K562 (cell line): ENCODE data around the gene PGGHG. TPM values are rescaled to one million over a fixed set of nuclear protein-coding genes. Genes with fewer than 3 reads are reported as not detected.
"Not testable (repeated sequence)": the region's sequence is repeated elsewhere in the genome, so short reads cannot be mapped to it uniquely, and the experiment has no call there.

ENCODE experiments used
- ATAC-seq: fragments of 200-7000 bp; cut with Tn5 transposase; 3 replicates; pipeline ENCODE4 v1.9.1; 2020; ENCODE audit warnings: moderate library complexity
- BruUV-seq: library from RNA; stranded (reverse); fragments of 400-500 nt; replicated peaks from 2 replicates; lab custom pipeline; 2021; lab: Mats Ljungman, UMichigan
- CTCF ChIA-PET: fragments of 300-600 bp; formaldehyde crosslinking; extraction: SDS; loops from one replicate; lab custom pipeline; 2021; ENCODE audit warnings: low intra/inter-chr PET ratio; lab: Yijun Ruan, JAX
- POLR2A ChIA-PET: fragments of 300-600, 350-650 bp; sonication (Branson Sonifier 250); formaldehyde crosslinking; extraction: SDS; loops from one replicate; lab custom pipeline; 2021; ENCODE audit warnings: antibody characterized with exemption, inconsistent platforms; lab: Yijun Ruan, JAX
- DNase-seq, 4 experiments: peaks; one replicate each; pipeline versions ENCODE4 v3.0.0 to v3.0.0-alpha.2; 2011 to 2018; ENCODE audit warnings: low spot score in 3 of 4, mixed read lengths in 3 of 4; ENCODE audit errors: extremely low read depth in 1 of 4
- FAIRE-seq: peaks from 2 replicates; lab custom pipeline; 2011; peaks lifted over from hg19 to GRCh38; lab: Jason Lieb, UNC
- H2AFZ ChIP-seq: 2 replicates; pipeline ENCODE4 v1.6.0; 2011; ENCODE audit warnings: low read depth, low read length, control low read depth, inconsistent platforms
- H3K27ac ChIP-seq: fragments of 200-600 bp; 3 replicates; pipeline ENCODE4 v1.8.0; 2011; ENCODE audit warnings: low read depth, mild to moderate bottlenecking, control low read depth, inconsistent platforms, low read length, moderate library complexity, mixed read lengths; ENCODE audit errors: extremely low read depth
- H3K27me3 ChIP-seq, 2 experiments: fragments of 300-600 bp in 1 of 2; 2 replicates in 1 of 2; 3 replicates in 1 of 2; pipeline versions ENCODE4 v1.6.0 to v1.8.0; 2011; ENCODE audit warnings: inconsistent platforms in 2 of 2, low read length in 2 of 2, mild to moderate bottlenecking in 1 of 2, mixed read lengths in 1 of 2, moderate library complexity in 1 of 2; ENCODE audit not compliant: control insufficient read depth in 2 of 2, insufficient read depth in 2 of 2
- H3K36me3 ChIP-seq: fragments of 300-600 bp; 3 replicates; pipeline ENCODE4 v1.8.0; 2011; ENCODE audit warnings: mild to moderate bottlenecking, low read length, inconsistent platforms; ENCODE audit not compliant: control insufficient read depth, insufficient read depth
- H3K4me1 ChIP-seq, 2 experiments: fragments of 200-600 bp in 1 of 2; replicated peaks in 1 of 2; 2 replicates in 1 of 2; 3 replicates in 1 of 2; pipeline versions ENCODE4 v1.5.1 to v1.8.0; 2011; ENCODE audit warnings: inconsistent platforms in 2 of 2, low read length in 2 of 2, mild to moderate bottlenecking in 1 of 2, mixed read lengths in 1 of 2, moderate library complexity in 1 of 2; ENCODE audit not compliant: control insufficient read depth in 2 of 2, insufficient read depth in 2 of 2
- H3K4me2 ChIP-seq: 2 replicates; pipeline ENCODE4 v1.6.1; 2011; ENCODE audit warnings: low read length, control low read depth, inconsistent platforms, mixed read lengths; ENCODE audit not compliant: insufficient read depth
- H3K4me3 ChIP-seq: fragments of 200-600 bp; sonication (generic), shearing (Covaris generic); 2 replicates; pipeline ENCODE4 v1.5.1; 2016; ENCODE audit warnings: control low read depth, inconsistent platforms
- H3K79me2 ChIP-seq: fragments of 200-600 bp; 3 replicates; pipeline ENCODE4 v1.8.0; 2011; ENCODE audit warnings: low read length, inconsistent platforms; ENCODE audit not compliant: control insufficient read depth, insufficient read depth
- H3K9ac ChIP-seq, 2 experiments: 2 replicates each; pipeline versions ENCODE4 v1.6.0 to v1.6.1; 2011; ENCODE audit warnings: low read depth in 2 of 2, low read length in 2 of 2, control low read depth in 1 of 2, inconsistent platforms in 1 of 2, mild to moderate bottlenecking in 1 of 2, mixed read lengths in 1 of 2; ENCODE audit not compliant: insufficient read depth in 1 of 2
- H3K9me1 ChIP-seq: one replicate; pipeline ENCODE4 v1.6.0; 2011; ENCODE audit warnings: inconsistent platforms, mild to moderate bottlenecking, low read length, moderate library complexity; ENCODE audit not compliant: control insufficient read depth, insufficient read depth
- H3K9me3 ChIP-seq: replicated peaks from 2 replicates; pipeline ENCODE4 v1.5.1; 2011; ENCODE audit warnings: low read depth, low read length, inconsistent platforms; ENCODE audit not compliant: control insufficient read depth, insufficient read depth
- H4K20me1 ChIP-seq: replicated peaks from 2 replicates; pipeline ENCODE4 v1.6.1; 2011; ENCODE audit warnings: low read length, inconsistent platforms, mixed read lengths; ENCODE audit not compliant: control insufficient read depth, insufficient read depth
- GABPA ChIP-seq: fragments of 200-800 bp; sonication (Bioruptor generic); conservative IDR thresholded peaks from 2 replicates; pipeline ENCODE4 v1.6.1; 2016; ENCODE audit warnings: low read depth, missing genetic modification characterization, missing compliant biosample characterization
- WGBS: fragments of 100-300 bp; shearing (Covaris generic); methylation state at CpG from one replicate; pipeline ENCODE4 v1.1.6; 2016; ENCODE audit warnings: low coverage, mixed read lengths; ENCODE audit not compliant: insufficient coverage; ENCODE audit errors: missing lambda C conversion rate; 5-methylcytosine and 5-hydroxymethylcytosine counted together
- in situ Hi-C: fragments of 300-500 bp; cut with MboI; formaldehyde crosslinking; loops from 4 replicates; pipeline ENCODE4 v1.15.0; 2018; ENCODE audit warnings: inconsistent platforms, mixed read lengths
- intact Hi-C: fragments of 100-400 bp; cut with micrococcal nuclease; formaldehyde crosslinking; loops from 2 replicates; pipeline ENCODE4 v1.14.2; 2022
- polyA plus RNA-seq, 8 experiments: library from polyadenylated mRNA; depleted of rRNA in 4 of 8; stranded (reverse) in 5 of 8; unstranded in 3 of 8; fragments of >200 nt; fragmentation: Nextera tagmentation in 2 of 8; fragmentation: Illumina TruSeq in 1 of 8; extraction: Ambion mirVana in 2 of 8; extraction: Trizol in 1 of 8; gene quantifications; 2 replicates each; pipeline versions ENCODE4 v1.2.1 to v1.2.3, GENCODE V29; 2011 to 2014; ENCODE audit warnings: inconsistent platforms in 1 of 8, missing spikeins in 1 of 8
- total RNA-seq, 7 experiments: library from RNA; depleted of rRNA in 6 of 7; stranded (reverse); fragments of >200 nt in 6 of 7; fragmentation: Illumina TruSeq in 2 of 7; extraction: Trizol in 2 of 7; gene quantifications; 2 replicates each; pipeline versions ENCODE4 v1.2.1 to v1.2.3, GENCODE V29; 2011 to 2021; ENCODE audit warnings: low replicate concordance in 1 of 7
- TF ChIP-seq, protein P1 (sequence below): fragments of 450-650 bp; IDR thresholded peaks from 2 replicates; pipeline ENCODE4 v1.6.1; 2016; ENCODE audit warnings: mild to moderate bottlenecking, moderate library complexity

PGGHG gene
- total and polyA plus RNA-seq, 9 of the 15 experiments (the other 6 are each of a cell fraction or from before 2014, with no cell fraction given): 0.38 to 85.1 (median 18.1) TPM

- peak; percentile 57 for TF ChIP-seq GABPA
Observed at GRCh38 chr11:307766-308708, 19.1 kb downstream of the PGGHG start, which contains the start of gene IFITM2 (continued).

DNA sequence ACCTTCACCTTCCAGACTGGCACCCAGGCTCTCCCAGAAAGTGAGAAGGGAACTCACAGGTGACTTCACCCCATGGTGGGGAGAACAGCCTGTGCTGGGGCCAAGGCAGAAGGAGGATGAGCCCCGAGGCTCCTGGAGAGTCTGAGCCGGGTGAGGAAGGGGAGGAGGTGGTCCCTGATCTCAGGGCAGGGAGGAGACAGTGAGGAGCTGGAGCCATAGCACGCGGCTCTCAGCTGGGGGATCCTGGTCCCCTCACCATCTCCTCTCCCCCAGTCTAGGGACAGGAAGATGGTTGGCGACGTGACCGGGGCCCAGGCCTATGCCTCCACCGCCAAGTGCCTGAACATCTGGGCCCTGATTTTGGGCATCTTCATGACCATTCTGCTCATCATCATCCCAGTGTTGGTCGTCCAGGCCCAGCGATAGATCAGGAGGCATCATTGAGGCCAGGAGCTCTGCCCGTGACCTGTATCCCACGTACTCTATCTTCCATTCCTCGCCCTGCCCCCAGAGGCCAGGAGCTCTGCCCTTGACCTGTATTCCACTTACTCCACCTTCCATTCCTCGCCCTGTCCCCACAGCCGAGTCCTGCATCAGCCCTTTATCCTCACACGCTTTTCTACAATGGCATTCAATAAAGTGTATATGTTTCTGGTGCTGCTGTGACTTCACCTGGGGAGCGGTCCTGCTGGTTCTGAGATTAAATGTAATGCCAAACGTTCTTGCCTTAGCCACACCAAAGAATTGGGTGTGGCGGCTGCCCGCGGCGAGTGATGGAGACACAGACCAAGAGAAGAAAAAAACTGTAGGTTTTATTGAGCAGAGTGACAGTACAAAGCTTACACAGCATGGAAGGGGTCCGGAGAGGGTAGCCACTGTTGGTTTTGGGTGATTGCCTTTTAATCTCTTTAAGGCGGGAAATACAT lies 20.1 kb downstream of the PGGHG start:
- Histone ChIP-seq H3K79me2 (peaks cover 45% of the 10 kb centered on the region), H3K4me2 (peak overlapping the region; percentile 74), H3K9ac (peak overlapping the region; percentile 65 to 89), H3K4me1 (peaks cover 38 to 51% of the 10 kb centered on the region in 2 experiments), H3K4me3 (peak overlapping the region; percentile 45), H3K27ac (peak overlapping the region; percentile 67; the same call in 2 of the 3 replicates)
- H3K9me3 ChIP-seq, H3K9me1 ChIP-seq, DNase-seq, H3K36me3 ChIP-seq, H2AFZ ChIP-seq, H4K20me1 ChIP-seq, FAIRE-seq, CTCF ChIA-PET, intact Hi-C loops, in situ Hi-C loops, H3K27me3 ChIP-seq, BruUV-seq: not testable (repeated sequence)
- peak; percentile 0; the same call in 1 of the 3 replicates for ATAC-seq
- POLR2A ChIA-PET: interaction anchor here (1.2 to 1.5 kb wide), 2 partner anchors 9 to 58 kb away, joined by 6 to 9 read pairs; no protein-coding TSS in a partner anchor
- 32% methylated on average over 19 of the region's 24 CpGs for WGBS
- TF ChIP-seq, protein P1, sequence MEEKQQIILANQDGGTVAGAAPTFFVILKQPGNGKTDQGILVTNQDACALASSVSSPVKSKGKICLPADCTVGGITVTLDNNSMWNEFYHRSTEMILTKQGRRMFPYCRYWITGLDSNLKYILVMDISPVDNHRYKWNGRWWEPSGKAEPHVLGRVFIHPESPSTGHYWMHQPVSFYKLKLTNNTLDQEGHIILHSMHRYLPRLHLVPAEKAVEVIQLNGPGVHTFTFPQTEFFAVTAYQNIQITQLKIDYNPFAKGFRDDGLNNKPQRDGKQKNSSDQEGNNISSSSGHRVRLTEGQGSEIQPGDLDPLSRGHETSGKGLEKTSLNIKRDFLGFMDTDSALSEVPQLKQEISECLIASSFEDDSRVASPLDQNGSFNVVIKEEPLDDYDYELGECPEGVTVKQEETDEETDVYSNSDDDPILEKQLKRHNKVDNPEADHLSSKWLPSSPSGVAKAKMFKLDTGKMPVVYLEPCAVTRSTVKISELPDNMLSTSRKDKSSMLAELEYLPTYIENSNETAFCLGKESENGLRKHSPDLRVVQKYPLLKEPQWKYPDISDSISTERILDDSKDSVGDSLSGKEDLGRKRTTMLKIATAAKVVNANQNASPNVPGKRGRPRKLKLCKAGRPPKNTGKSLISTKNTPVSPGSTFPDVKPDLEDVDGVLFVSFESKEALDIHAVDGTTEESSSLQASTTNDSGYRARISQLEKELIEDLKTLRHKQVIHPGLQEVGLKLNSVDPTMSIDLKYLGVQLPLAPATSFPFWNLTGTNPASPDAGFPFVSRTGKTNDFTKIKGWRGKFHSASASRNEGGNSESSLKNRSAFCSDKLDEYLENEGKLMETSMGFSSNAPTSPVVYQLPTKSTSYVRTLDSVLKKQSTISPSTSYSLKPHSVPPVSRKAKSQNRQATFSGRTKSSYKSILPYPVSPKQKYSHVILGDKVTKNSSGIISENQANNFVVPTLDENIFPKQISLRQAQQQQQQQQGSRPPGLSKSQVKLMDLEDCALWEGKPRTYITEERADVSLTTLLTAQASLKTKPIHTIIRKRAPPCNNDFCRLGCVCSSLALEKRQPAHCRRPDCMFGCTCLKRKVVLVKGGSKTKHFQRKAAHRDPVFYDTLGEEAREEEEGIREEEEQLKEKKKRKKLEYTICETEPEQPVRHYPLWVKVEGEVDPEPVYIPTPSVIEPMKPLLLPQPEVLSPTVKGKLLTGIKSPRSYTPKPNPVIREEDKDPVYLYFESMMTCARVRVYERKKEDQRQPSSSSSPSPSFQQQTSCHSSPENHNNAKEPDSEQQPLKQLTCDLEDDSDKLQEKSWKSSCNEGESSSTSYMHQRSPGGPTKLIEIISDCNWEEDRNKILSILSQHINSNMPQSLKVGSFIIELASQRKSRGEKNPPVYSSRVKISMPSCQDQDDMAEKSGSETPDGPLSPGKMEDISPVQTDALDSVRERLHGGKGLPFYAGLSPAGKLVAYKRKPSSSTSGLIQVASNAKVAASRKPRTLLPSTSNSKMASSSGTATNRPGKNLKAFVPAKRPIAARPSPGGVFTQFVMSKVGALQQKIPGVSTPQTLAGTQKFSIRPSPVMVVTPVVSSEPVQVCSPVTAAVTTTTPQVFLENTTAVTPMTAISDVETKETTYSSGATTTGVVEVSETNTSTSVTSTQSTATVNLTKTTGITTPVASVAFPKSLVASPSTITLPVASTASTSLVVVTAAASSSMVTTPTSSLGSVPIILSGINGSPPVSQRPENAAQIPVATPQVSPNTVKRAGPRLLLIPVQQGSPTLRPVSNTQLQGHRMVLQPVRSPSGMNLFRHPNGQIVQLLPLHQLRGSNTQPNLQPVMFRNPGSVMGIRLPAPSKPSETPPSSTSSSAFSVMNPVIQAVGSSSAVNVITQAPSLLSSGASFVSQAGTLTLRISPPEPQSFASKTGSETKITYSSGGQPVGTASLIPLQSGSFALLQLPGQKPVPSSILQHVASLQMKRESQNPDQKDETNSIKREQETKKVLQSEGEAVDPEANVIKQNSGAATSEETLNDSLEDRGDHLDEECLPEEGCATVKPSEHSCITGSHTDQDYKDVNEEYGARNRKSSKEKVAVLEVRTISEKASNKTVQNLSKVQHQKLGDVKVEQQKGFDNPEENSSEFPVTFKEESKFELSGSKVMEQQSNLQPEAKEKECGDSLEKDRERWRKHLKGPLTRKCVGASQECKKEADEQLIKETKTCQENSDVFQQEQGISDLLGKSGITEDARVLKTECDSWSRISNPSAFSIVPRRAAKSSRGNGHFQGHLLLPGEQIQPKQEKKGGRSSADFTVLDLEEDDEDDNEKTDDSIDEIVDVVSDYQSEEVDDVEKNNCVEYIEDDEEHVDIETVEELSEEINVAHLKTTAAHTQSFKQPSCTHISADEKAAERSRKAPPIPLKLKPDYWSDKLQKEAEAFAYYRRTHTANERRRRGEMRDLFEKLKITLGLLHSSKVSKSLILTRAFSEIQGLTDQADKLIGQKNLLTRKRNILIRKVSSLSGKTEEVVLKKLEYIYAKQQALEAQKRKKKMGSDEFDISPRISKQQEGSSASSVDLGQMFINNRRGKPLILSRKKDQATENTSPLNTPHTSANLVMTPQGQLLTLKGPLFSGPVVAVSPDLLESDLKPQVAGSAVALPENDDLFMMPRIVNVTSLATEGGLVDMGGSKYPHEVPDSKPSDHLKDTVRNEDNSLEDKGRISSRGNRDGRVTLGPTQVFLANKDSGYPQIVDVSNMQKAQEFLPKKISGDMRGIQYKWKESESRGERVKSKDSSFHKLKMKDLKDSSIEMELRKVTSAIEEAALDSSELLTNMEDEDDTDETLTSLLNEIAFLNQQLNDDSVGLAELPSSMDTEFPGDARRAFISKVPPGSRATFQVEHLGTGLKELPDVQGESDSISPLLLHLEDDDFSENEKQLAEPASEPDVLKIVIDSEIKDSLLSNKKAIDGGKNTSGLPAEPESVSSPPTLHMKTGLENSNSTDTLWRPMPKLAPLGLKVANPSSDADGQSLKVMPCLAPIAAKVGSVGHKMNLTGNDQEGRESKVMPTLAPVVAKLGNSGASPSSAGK: peak; percentile 9; the same call in 1 of the 2 replicates
